Adrenal gland (tissue), 5 donors: ENCODE results near the gene EXOC3.

Experiments used
- CTCF ChIP-seq, 6 experiments: fragments of 450-650 bp in 4 of 6; fragments of 200-600 bp in 2 of 6; sonication (generic) in 1 of 6; IDR thresholded peaks; 1 replicate in 5 of 6; 2 replicates in 1 of 6; pipeline versions ENCODE4 v1.5.1 to v1.8.0; 2016 to 2021; ENCODE audit warnings: antibody characterized with exemption in 6 of 6, mild to moderate bottlenecking in 2 of 6, moderate library complexity in 1 of 6
- POLR2A ChIP-seq, 2 donors: fragments of 450-650 bp; IDR thresholded peaks; one replicate each; pipeline ENCODE4 v1.6.1; 2017; ENCODE audit warnings: antibody characterized with exemption in 2 of 2, mild to moderate bottlenecking in 2 of 2, moderate library complexity in 1 of 2
- donor health status: DM: no; HTN: no; CAD: no.

- no peak for TF ChIP-seq CTCF (IDR thresholded peaks at IDR 0.05)
- TF ChIP-seq POLR2A (IDR thresholded peaks at IDR 0.05) = no peak
Measured at GRCh38 chr5:451587-452458, 8.8 kb downstream of the EXOC3 start.
